ENCODE data around the gene RALA.

- TF ChIP-seq CTCF (conservative IDR thresholded peaks at IDR 0.05 in 1 of 2, IDR thresholded peaks at IDR 0.05 in 1 of 2; ENCODE audit: extremely low read depth in 1 of 2, insufficient read depth in 1 of 2, low read depth in 1 of 2, low read length in 2 of 2) (no peak), EZH2 (IDR thresholded peaks at IDR 0.05; ENCODE audit: borderline replicate concordance, low read length) (no peak)
Observed at GRCh38 chr7:39709029-39709428, 85.7 kb downstream of the RALA start.

All from mammary epithelial cell (primary cell).